Smooth muscle cell (in vitro differentiated cells): ENCODE results near the gene NCKAP1. TPM values are rescaled to one million over a fixed set of nuclear protein-coding genes. Genes with fewer than 3 reads are reported as not detected.
A peak's percentile ranks its signal among the peaks of the same experiment; 100 is the strongest.
"Not testable (repeated sequence)": the region's sequence is repeated elsewhere in the genome, so short reads cannot be mapped to it uniquely, and the experiment has no call there.

ENCODE experiments used
- DNase-seq: peaks from one replicate; lab custom pipeline; 2025; ENCODE audit not compliant: unreplicated experiment; lab: John Stamatoyannopoulos, UW
- H2AFZ ChIP-seq: fragments of 200-600 bp; sonication (generic); 2 replicates; pipeline ENCODE4 v1.6.0; 2016; ENCODE audit warnings: antibody characterized with exemption, low read depth, mild to moderate bottlenecking
- H3F3A ChIP-seq: fragments of 200-600 bp; sonication (generic); 2 replicates; pipeline ENCODE4 v1.6.0; 2017; ENCODE audit warnings: antibody characterized with exemption, low read depth
- H3K27ac ChIP-seq: fragments of 200-600 bp; sonication (generic); 2 replicates; pipeline ENCODE4 v1.5.1; 2016; ENCODE audit warnings: low read depth, mild to moderate bottlenecking
- H3K27me3 ChIP-seq: fragments of 200-600 bp; sonication (generic); 2 replicates; pipeline ENCODE4 v1.6.1; 2016; ENCODE audit warnings: low read depth, mild to moderate bottlenecking
- H3K36me3 ChIP-seq: fragments of 200-600 bp; sonication (generic); 2 replicates; pipeline ENCODE4 v1.5.1; 2016; ENCODE audit warnings: low read depth
- H3K4me1 ChIP-seq: fragments of 200-600 bp; sonication (generic); 2 replicates; pipeline ENCODE4 v1.5.1; 2016; ENCODE audit warnings: low read depth
- H3K4me2 ChIP-seq: fragments of 200-600 bp; sonication (generic); 2 replicates; pipeline ENCODE4 v1.6.0; 2016; ENCODE audit warnings: mild to moderate bottlenecking
- H3K4me3 ChIP-seq: fragments of 200-600 bp; sonication (generic); 2 replicates; pipeline ENCODE4 v1.5.1; 2016; ENCODE audit warnings: mild to moderate bottlenecking
- H3K79me2 ChIP-seq: fragments of 200-600 bp; sonication (generic); 2 replicates; pipeline ENCODE4 v1.6.0; 2016; ENCODE audit warnings: low read depth, mild to moderate bottlenecking
- H3K9ac ChIP-seq: fragments of 200-600 bp; sonication (generic); 2 replicates; pipeline ENCODE4 v1.6.0; 2016; ENCODE audit warnings: low read depth
- H3K9me3 ChIP-seq: fragments of 200-600 bp; sonication (generic); replicated peaks from 2 replicates; pipeline ENCODE4 v1.5.1; 2016; ENCODE audit warnings: low read depth
- H4K20me1 ChIP-seq: fragments of 200-600 bp; sonication (generic); 2 replicates; pipeline ENCODE4 v1.6.0; 2016; ENCODE audit warnings: low read depth
- CTCF ChIP-seq: fragments of 200-600 bp; sonication (generic); IDR thresholded peaks from 2 replicates; pipeline ENCODE4 v1.5.1; 2017; ENCODE audit warnings: borderline replicate concordance, mild to moderate bottlenecking, antibody characterized with exemption; ENCODE audit not compliant: insufficient read depth, poor library complexity, severe bottlenecking
- WGBS: methylation state at CpG from one replicate; pipeline ENCODE4 v1.1.7; 2016; ENCODE audit warnings: low lambda C conversion rate; 5-methylcytosine and 5-hydroxymethylcytosine counted together
- polyA plus RNA-seq: library from polyadenylated mRNA; unstranded; fragments of >200 nt; fragmentation: Nextera tagmentation; extraction: Ambion mirVana; gene quantifications from 2 replicates; pipeline ENCODE4 v1.2.1, GENCODE V29; 2016
- total RNA-seq: library from RNA; depleted of rRNA; stranded (reverse); fragments of >200 nt; gene quantifications from 2 replicates; pipeline ENCODE4 v1.2.3, GENCODE V29; 2014

NCKAP1 gene
- total and polyA plus RNA-seq, 2 experiments from 2014 or later = 54.2 to 209 TPM

DNA sequence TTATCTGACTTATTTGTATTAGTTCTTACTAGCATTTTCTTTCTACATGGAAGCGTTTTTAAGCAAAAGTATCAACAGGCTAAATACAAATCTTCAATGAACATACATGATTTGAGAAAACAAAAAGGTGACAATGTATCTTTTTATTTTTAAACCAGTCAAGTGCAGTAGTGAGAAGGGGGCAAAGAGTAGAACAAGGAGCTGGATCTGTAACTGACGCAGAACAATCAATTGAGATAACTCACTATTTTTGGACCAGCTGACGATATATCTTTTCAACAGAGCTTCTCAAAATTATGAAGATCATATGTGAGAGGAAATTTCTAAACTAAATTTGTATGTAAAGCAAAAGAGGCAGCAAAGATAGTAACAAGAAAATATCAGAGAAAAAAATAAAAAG lies 15.5 kb downstream of the NCKAP1 start:
- Histone ChIP-seq H3K9ac (no peak overlapping the region), H3K4me3 (no peak overlapping the region), H3K4me1 (no peaks in the 10 kb centered on the region), H4K20me1 (peaks cover 100% of the 10 kb centered on the region), H3K36me3 (peaks cover 17% of the 10 kb centered on the region), H2AFZ (no peak overlapping the region), H3K4me2 (no peak overlapping the region), H3K79me2 (peaks cover 100% of the 10 kb centered on the region), H3K9me3 (no peaks in the 10 kb centered on the region), H3F3A (no peaks in the 10 kb centered on the region), H3K27me3 (no peaks in the 10 kb centered on the region), H3K27ac (no peak overlapping the region)
- TF ChIP-seq CTCF = no peak
- DNase-seq = no peak
- 97% methylated on average over 3 of the region's 3 CpGs for WGBS

DNA sequence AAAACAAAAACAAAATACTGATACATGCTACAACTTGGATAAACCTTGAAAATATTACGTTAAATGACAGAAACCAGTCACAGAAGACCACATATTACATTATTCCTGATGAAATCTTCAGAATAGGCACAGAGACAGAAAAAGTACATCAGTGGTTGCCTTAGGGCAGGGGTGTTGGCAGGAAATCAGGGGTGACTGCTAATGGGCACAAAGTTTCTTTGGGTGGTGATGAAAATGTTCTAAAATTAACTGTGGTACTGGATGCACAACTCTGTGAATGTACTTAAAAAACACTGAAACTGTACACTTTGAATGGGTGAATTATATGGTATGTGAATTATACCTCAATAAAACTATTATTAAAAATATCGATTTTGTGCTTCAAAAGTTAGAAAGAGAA lies 16.6 kb downstream of the NCKAP1 start:
- H4K20me1 ChIP-seq = peaks cover 100% of the 10 kb centered on the region
- H3K27me3 ChIP-seq = no peaks in the 10 kb centered on the region
- no peak overlapping the region for H3K27ac ChIP-seq
- H3F3A ChIP-seq = no peaks in the 10 kb centered on the region
- peaks cover 100% of the 10 kb centered on the region for H3K79me2 ChIP-seq
- TF ChIP-seq CTCF = no peak
- DNase-seq = no peak
- H3K4me3 ChIP-seq = no peak overlapping the region
- WGBS = 99% methylated on average over 2 of the region's 2 CpGs
- H3K4me1 ChIP-seq = no peaks in the 10 kb centered on the region
- no peak overlapping the region for H3K4me2 ChIP-seq
- no peak overlapping the region for H3K9ac ChIP-seq
- no peak overlapping the region for H2AFZ ChIP-seq
- H3K36me3 ChIP-seq = peaks cover 17% of the 10 kb centered on the region
- H3K9me3 ChIP-seq = no peaks in the 10 kb centered on the region

GRCh38 chr2:183019718-183020442 lies 18.4 kb downstream of the NCKAP1 start:
- 89% methylated on average over 1 of the region's 1 CpG for WGBS
- no peak for TF ChIP-seq CTCF
- peak overlapping the region; percentile 14 for H3K27ac ChIP-seq
- H4K20me1 ChIP-seq = peaks cover 100% of the 10 kb centered on the region
- H2AFZ ChIP-seq = no peak overlapping the region
- H3K4me2 ChIP-seq = no peak overlapping the region
- peaks cover 4% of the 10 kb centered on the region for H3K4me1 ChIP-seq
- H3K9ac ChIP-seq = no peak overlapping the region
- no peaks in the 10 kb centered on the region for H3K27me3 ChIP-seq
- peaks cover 17% of the 10 kb centered on the region for H3K36me3 ChIP-seq
- no peaks in the 10 kb centered on the region for H3F3A ChIP-seq
- no peak for DNase-seq
- H3K4me3 ChIP-seq = no peak overlapping the region
- H3K79me2 ChIP-seq = peaks cover 100% of the 10 kb centered on the region
- no peaks in the 10 kb centered on the region for H3K9me3 ChIP-seq

DNA sequence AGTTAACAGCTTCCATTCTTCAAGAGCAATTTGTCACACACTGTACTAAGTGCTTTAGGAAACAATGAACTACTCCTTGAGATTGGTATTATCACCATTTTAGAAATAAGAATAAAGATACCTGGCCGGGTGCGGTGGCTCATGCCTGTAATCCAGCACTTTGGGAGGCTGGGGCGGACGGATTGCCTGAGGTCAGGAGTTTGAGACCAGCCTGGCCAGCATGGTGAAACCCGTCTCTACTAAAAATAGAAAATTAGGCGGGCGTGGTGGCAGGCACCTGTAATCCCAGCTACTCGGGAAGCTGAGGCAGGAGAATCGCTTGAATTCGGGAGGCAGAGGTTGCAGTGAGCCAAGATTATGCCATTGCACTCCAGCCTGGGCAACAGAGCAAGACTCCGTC lies 20.4 kb downstream of the NCKAP1 start:
- not testable (repeated sequence) for H3K9ac ChIP-seq, H3K4me1 ChIP-seq, H3K27ac ChIP-seq, H3K4me2 ChIP-seq, H3K27me3 ChIP-seq, DNase-seq, H3K9me3 ChIP-seq, H3F3A ChIP-seq, H2AFZ ChIP-seq, H3K4me3 ChIP-seq
- 94% methylated on average over 11 of the region's 11 CpGs for WGBS
- Histone ChIP-seq H3K36me3 (peaks cover 12% of the 10 kb centered on the region), H3K79me2 (peaks cover 100% of the 10 kb centered on the region), H4K20me1 (peaks cover 100% of the 10 kb centered on the region)
